SU-DHL-6 (cell line): ENCODE data around the gene XRRA1.

ENCODE experiments used
- H2AFZ ChIP-seq: fragments of 200-600 bp; sonication (generic); 2 replicates; pipeline ENCODE4 v1.6.1; 2014; ENCODE audit warnings: low read depth, mild to moderate bottlenecking, moderate library complexity, mixed read lengths, antibody characterized with exemption, low read length; ENCODE audit not compliant: severe bottlenecking
- H3F3A ChIP-seq: fragments of 200-600 bp; shearing (Covaris generic); 2 replicates; pipeline ENCODE4 v1.6.0; 2016; ENCODE audit warnings: antibody characterized with exemption, mild to moderate bottlenecking; ENCODE audit not compliant: insufficient read depth
- H3K27ac ChIP-seq: fragments of 200-600 bp; sonication (generic); 2 replicates; pipeline ENCODE4 v1.5.1; 2016; ENCODE audit warnings: low read depth, mild to moderate bottlenecking, low read length, moderate library complexity, mixed read lengths
- H3K27me3 ChIP-seq: fragments of 200-600 bp; sonication (generic), shearing (Covaris generic); 2 replicates; pipeline ENCODE4 v1.6.0; 2014; ENCODE audit warnings: mild to moderate bottlenecking, low read length
- H3K36me3 ChIP-seq: fragments of 200-600 bp; sonication (generic); 2 replicates; pipeline ENCODE4 v1.6.1; 2014; ENCODE audit warnings: mild to moderate bottlenecking, low read length, mixed read lengths
- H3K4me2 ChIP-seq: fragments of 300-600, 200-600 bp; shearing (Covaris generic), sonication (generic); 2 replicates; pipeline ENCODE4 v1.6.0; 2014; ENCODE audit warnings: low read length, low read depth, mild to moderate bottlenecking; ENCODE audit not compliant: poor library complexity, severe bottlenecking
- H3K4me3 ChIP-seq: fragments of 200-600 bp; sonication (generic); 2 replicates; pipeline ENCODE4 v1.5.1; 2014; ENCODE audit warnings: antibody characterized with exemption, low read length, mild to moderate bottlenecking, mixed read lengths; ENCODE audit not compliant: insufficient read depth, poor library complexity, severe bottlenecking
- H3K79me2 ChIP-seq: fragments of 200-600 bp; sonication (generic); 2 replicates; pipeline ENCODE4 v1.6.1; 2014; ENCODE audit warnings: mild to moderate bottlenecking, low read length, moderate library complexity; ENCODE audit not compliant: insufficient read depth
- H3K9ac ChIP-seq: fragments of 200-600 bp; sonication (generic); 2 replicates; pipeline ENCODE4 v1.7.0; 2014; ENCODE audit warnings: mild to moderate bottlenecking, low read length
- H3K9me2 ChIP-seq: fragments of 200-600 bp; sonication (generic); replicated peaks from 2 replicates; pipeline ENCODE4 v1.6.1; 2014; ENCODE audit warnings: low read length; ENCODE audit not compliant: insufficient read depth
- H3K9me3 ChIP-seq: fragments of 200-600 bp; sonication (generic); 2 replicates; pipeline ENCODE4 v1.6.1; 2014; ENCODE audit warnings: low read length, mixed read lengths; ENCODE audit not compliant: insufficient read depth
- H4K20me1 ChIP-seq: fragments of 200-600 bp; sonication (generic); 2 replicates; pipeline ENCODE4 v1.6.1; 2014; ENCODE audit warnings: low read depth, mild to moderate bottlenecking, antibody characterized with exemption, low read length, moderate library complexity, mixed read lengths
- EZH2phosphoT487 ChIP-seq: fragments of 200-600 bp; sonication (generic), shearing (Covaris generic); conservative IDR thresholded peaks from 2 replicates; pipeline ENCODE4 v1.6.1; 2018; ENCODE audit warnings: mild to moderate bottlenecking, antibody characterized with exemption, low read length, moderate library complexity, mixed read lengths
- TF ChIP-seq, protein P1 (sequence below): fragments of 200-600 bp; sonication (generic); IDR thresholded peaks from one replicate; pipeline ENCODE4 v1.5.1; 2017; ENCODE audit warnings: antibody characterized with exemption, mild to moderate bottlenecking, low read length, moderate library complexity; ENCODE audit not compliant: insufficient read depth, poor library complexity, severe bottlenecking

Gene XRRA1

DNA sequence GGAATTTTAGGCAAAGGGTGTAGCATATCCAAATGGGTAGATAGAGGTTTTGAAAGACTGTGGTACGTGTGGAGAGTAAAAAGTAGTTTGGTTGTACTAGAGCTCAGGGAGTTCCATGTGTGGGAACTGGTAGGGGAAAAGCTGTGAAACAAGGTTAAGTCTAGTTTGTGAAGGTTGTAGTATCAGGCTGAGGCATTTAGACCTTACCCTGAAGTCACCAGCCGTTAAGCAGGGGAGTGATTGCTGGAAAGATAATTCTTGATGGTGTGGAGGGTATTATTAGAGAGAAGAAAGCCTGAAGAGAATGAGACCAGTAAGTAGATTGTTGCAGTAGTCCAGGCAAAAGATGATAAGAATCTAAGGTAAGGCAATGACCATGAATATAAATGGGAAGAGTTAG lies 132.2 kb downstream of the XRRA1 start:
- H3K27ac ChIP-seq, result no peak overlapping the region
- H4K20me1 ChIP-seq, result no peaks in the 10 kb centered on the region
- H3K4me3 ChIP-seq, result no peak overlapping the region
- H3K4me2 ChIP-seq, result no peak overlapping the region
- H3K27me3 ChIP-seq, result no peaks in the 10 kb centered on the region
- H3F3A ChIP-seq, result no peaks in the 10 kb centered on the region
- H3K9ac ChIP-seq, result no peak overlapping the region
- no peaks in the 10 kb centered on the region for H3K36me3 ChIP-seq
- H3K79me2 ChIP-seq, result no peaks in the 10 kb centered on the region; the same call in 1 of the 2 replicates
- H3K9me2 ChIP-seq, result no peaks in the 10 kb centered on the region
- TF ChIP-seq, protein P1, sequence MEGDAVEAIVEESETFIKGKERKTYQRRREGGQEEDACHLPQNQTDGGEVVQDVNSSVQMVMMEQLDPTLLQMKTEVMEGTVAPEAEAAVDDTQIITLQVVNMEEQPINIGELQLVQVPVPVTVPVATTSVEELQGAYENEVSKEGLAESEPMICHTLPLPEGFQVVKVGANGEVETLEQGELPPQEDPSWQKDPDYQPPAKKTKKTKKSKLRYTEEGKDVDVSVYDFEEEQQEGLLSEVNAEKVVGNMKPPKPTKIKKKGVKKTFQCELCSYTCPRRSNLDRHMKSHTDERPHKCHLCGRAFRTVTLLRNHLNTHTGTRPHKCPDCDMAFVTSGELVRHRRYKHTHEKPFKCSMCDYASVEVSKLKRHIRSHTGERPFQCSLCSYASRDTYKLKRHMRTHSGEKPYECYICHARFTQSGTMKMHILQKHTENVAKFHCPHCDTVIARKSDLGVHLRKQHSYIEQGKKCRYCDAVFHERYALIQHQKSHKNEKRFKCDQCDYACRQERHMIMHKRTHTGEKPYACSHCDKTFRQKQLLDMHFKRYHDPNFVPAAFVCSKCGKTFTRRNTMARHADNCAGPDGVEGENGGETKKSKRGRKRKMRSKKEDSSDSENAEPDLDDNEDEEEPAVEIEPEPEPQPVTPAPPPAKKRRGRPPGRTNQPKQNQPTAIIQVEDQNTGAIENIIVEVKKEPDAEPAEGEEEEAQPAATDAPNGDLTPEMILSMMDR, result no peak
- TF ChIP-seq EZH2phosphoT487, result no peak
- no peaks in the 10 kb centered on the region for H3K9me3 ChIP-seq
- H2AFZ ChIP-seq, result no peak overlapping the region

DNA sequence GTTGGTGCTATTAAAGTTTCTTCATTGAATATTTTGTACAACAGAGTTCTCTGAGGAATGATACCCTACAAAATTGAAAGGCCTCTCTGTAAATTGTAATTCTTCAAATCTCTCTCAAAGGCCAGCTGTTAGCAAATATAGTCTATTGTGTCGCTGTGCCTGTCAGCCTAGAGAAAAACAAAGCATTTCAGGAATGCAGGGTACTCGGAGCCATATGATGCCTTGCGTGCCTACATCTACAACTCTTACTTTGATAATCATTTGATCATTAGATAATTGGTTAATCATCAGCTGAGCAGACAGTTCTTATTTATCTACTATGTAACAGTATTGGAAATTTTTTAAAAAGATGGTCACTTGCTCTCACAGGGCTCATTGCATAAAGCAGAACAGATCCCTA lies 132.9 kb downstream of the XRRA1 start:
- Histone ChIP-seq H3K27ac (no peak overlapping the region), H3K9ac (no peak overlapping the region), H3K79me2 (no peaks in the 10 kb centered on the region; the same call in 1 of the 2 replicates), H3K36me3 (no peaks in the 10 kb centered on the region), H3F3A (no peaks in the 10 kb centered on the region), H3K4me2 (no peak overlapping the region), H3K27me3 (no peaks in the 10 kb centered on the region), H3K4me3 (no peak overlapping the region), H3K9me3 (no peaks in the 10 kb centered on the region), H3K9me2 (no peaks in the 10 kb centered on the region), H2AFZ (no peak overlapping the region), H4K20me1 (no peaks in the 10 kb centered on the region)
- no peak for TF ChIP-seq EZH2phosphoT487
- TF ChIP-seq, protein P1, result no peak

DNA sequence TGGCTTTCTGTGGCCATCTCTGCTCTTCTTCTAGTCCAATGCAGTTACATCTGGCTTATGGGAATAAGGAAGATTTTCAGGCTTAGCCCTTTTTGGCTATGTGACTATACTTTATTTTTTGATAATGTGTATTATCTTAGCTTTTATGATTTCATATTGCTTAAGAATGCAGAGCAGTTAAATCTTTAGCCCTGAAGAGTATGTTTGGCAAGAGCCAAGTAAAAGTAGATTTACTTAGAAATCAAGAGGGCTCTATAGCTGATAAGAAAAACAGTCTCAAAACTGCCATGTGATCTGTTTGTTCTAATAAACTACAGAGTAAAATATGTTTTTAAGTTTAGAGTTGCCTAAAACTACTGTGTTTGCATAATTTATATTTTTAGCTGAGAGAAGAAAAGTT lies 139.1 kb downstream of the XRRA1 start:
- Histone ChIP-seq H2AFZ (no peak overlapping the region), H3K4me3 (no peak overlapping the region), H3K9ac (no peak overlapping the region), H3K27me3 (no peaks in the 10 kb centered on the region), H3K79me2 (no peaks in the 10 kb centered on the region), H3K36me3 (no peaks in the 10 kb centered on the region), H4K20me1 (peaks cover 3% of the 10 kb centered on the region; the same call in 1 of the 2 replicates), H3K9me3 (no peaks in the 10 kb centered on the region), H3F3A (no peaks in the 10 kb centered on the region), H3K27ac (no peak overlapping the region), H3K9me2 (no peaks in the 10 kb centered on the region), H3K4me2 (no peak overlapping the region)
- no peak for TF ChIP-seq EZH2phosphoT487
- TF ChIP-seq, protein P1, result no peak

DNA sequence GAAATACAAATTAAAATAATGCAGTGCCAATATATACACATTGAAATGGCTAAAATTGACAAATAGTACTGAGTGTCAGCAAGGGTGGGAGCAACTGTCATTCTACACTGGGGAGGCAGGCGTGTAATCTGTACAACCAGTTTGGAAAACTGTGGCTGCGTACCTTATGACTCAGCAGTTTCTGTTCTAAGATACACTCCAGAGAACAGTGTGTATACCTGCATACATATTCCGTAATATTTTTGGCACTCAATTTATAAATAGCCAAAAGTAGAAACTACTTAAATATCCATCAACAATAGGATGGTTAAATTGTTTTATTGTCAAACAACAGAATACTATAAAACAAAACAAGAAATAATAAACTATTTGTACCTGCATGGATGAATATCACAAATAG lies 142.6 kb downstream of the XRRA1 start:
- Histone ChIP-seq H3K9me2 (no peaks in the 10 kb centered on the region), H4K20me1 (peaks cover 3% of the 10 kb centered on the region; the same call in 1 of the 2 replicates), H3K27ac (no peak overlapping the region)

More for the DNA sequence above, 142.6 kb downstream of the XRRA1 start:
- Histone ChIP-seq H3K4me3 (no peak overlapping the region), H3K9me3 (no peaks in the 10 kb centered on the region), H2AFZ (no peak overlapping the region), H3K4me2 (no peak overlapping the region), H3K36me3 (no peaks in the 10 kb centered on the region), H3F3A (no peaks in the 10 kb centered on the region), H3K27me3 (no peaks in the 10 kb centered on the region), H3K9ac (no peak overlapping the region), H3K79me2 (no peaks in the 10 kb centered on the region)
- no peak for TF ChIP-seq EZH2phosphoT487
- TF ChIP-seq, protein P1, result no peak
